Limb (tissue), 2 donors: ENCODE data around the gene UBASH3B.

Experiments
- DNase-seq, 2 donors: peaks; one replicate each; pipeline ENCODE4 v3.0.0-alpha.2; 2016; ENCODE audit errors: extremely low spot score in 2 of 2

Gene UBASH3B

GRCh38 chr11:122780296-122780949 lies 124.9 kb downstream of the UBASH3B start:
- no peak for DNase-seq

GRCh38 chr11:122781378-122782195 lies 126.1 kb downstream of the UBASH3B start:
- DNase-seq, result peak; percentile 92 to 95

GRCh38 chr11:122782222-122782621 lies 126.7 kb downstream of the UBASH3B start:
- no peak for DNase-seq

GRCh38 chr11:122784325-122784955 lies 128.9 kb downstream of the UBASH3B start:
- DNase-seq, result no peak

- no peak for DNase-seq
These were observed 129.6 kb downstream of the UBASH3B start for GRCh38 chr11:122785031-122785541.

GRCh38 chr11:122786896-122787295 lies 131.4 kb downstream of the UBASH3B start:
- DNase-seq, result no peak

GRCh38 chr11:122788781-122789535 lies 133.4 kb downstream of the UBASH3B start:
- DNase-seq, result no peak

- no peak for DNase-seq
These were observed 134.4 kb downstream of the UBASH3B start for GRCh38 chr11:122789907-122790306.

GRCh38 chr11:122791411-122791810 lies 135.9 kb downstream of the UBASH3B start:
- DNase-seq, result no peak

GRCh38 chr11:122791836-122792235 lies 136.3 kb downstream of the UBASH3B start:
- no peak for DNase-seq

- DNase-seq, result no peak
These were observed 138.0 kb downstream of the UBASH3B start for GRCh38 chr11:122793515-122793914.

- DNase-seq, result no peak
These were observed 139.8 kb downstream of the UBASH3B start for GRCh38 chr11:122795307-122795706.

- DNase-seq, result no peak
These were observed 140.7 kb downstream of the UBASH3B start for GRCh38 chr11:122796128-122796717.

GRCh38 chr11:122797651-122798050 lies 142.1 kb downstream of the UBASH3B start:
- DNase-seq, result no peak

- no peak for DNase-seq
These were observed 144.0 kb downstream of the UBASH3B start for GRCh38 chr11:122799406-122800105.

GRCh38 chr11:122802876-122803275 lies 147.4 kb downstream of the UBASH3B start:
- DNase-seq, result no peak

GRCh38 chr11:122803306-122803705 lies 147.8 kb downstream of the UBASH3B start:
- no peak for DNase-seq

GRCh38 chr11:122803716-122804115 lies 148.2 kb downstream of the UBASH3B start:
- no peak for DNase-seq

GRCh38 chr11:122804161-122804560 lies 148.6 kb downstream of the UBASH3B start:
- DNase-seq, result no peak

GRCh38 chr11:122804796-122805195 lies 149.3 kb downstream of the UBASH3B start:
- DNase-seq, result no peak
